Fibroblast of skin of right quadriceps (primary cell): ENCODE measurements around the gene HOXD4.

ENCODE experiments used
- DNase-seq: peaks from one replicate; pipeline ENCODE4 v3.0.0-alpha.2; 2013

Gene HOXD4

GRCh38 chr2:176142281-176142680 lies 9.1 kb upstream of the HOXD4 start:
- DNase-seq = no peak

DNA sequence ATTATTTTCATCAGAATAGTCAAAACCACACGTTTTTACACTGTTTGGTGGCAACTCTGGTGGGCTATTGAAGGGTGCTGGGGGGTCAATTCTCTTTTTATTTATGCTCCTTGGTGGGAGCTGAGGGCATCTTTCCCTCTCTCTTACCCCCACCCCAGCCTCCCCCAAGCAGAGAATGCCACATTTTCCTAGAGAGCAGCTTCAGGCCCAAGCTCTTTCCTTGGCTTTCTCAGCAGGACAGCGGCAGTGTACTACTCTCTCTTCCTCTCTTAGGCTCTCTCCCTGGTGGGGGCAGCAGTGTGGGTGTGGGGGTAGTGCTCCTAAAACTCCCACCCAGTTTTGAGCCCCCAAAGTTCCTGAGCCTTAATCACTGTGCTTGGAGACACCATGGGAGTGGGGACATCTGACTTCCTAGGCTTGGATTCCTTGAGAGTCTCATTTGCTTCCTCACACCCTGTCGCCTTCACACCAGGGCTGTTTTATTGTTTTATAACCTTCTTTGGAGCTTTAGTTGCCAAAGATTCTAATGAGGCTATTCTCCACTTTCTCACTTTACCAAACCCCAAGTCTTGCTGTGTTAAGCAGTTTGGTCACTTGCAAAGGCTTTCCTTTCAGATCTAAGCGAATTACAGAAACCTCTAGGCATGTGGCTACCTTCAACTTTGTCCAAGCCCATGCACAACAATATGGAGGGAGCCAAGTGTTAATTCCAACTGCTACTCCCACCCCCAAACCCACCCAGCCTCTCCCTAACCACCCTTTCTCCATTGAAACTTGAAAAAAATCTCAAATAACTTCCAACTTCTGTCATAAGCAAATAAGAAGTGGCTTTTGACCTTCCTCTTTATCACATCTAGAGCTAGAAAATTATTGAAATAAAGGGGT lies 6.0 kb upstream of the HOXD4 start:
- no peak for DNase-seq

GRCh38 chr2:176146101-176146500 lies 5.2 kb upstream of the HOXD4 start:
- DNase-seq = peak; percentile 38

- DNase-seq = no peak
Measured at GRCh38 chr2:176146645-176147044, 4.7 kb upstream of the HOXD4 start.

DNA sequence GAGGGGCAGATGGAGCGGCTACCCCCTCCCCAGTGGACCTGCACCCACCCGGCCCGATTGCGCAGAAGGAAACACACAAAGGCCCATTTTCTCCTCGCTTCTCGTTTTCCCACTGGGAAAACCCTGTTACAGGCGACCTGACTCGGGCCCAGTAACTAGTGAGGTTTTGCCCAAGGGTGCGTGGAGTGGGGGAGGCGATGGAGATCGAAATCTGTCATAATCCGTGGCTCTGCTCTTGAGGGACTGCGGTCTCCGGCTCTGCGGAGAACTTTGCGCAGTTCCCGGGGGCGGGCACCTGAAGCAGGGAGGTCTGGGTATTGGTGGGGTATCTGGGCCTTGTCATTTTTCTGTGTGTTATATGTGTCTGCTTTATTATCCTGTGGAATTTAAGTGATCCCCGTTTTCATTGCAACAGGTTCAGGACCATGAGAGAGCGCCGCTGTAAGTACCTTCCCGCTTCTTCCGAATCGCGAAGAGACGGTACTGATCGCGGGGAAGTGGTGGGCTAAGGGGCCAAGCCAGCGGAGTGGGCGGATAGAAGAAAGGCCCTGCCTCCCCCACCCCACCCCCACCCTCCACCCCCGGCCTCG lies 4.0 kb upstream of the HOXD4 start:
- no peak for DNase-seq

DNA sequence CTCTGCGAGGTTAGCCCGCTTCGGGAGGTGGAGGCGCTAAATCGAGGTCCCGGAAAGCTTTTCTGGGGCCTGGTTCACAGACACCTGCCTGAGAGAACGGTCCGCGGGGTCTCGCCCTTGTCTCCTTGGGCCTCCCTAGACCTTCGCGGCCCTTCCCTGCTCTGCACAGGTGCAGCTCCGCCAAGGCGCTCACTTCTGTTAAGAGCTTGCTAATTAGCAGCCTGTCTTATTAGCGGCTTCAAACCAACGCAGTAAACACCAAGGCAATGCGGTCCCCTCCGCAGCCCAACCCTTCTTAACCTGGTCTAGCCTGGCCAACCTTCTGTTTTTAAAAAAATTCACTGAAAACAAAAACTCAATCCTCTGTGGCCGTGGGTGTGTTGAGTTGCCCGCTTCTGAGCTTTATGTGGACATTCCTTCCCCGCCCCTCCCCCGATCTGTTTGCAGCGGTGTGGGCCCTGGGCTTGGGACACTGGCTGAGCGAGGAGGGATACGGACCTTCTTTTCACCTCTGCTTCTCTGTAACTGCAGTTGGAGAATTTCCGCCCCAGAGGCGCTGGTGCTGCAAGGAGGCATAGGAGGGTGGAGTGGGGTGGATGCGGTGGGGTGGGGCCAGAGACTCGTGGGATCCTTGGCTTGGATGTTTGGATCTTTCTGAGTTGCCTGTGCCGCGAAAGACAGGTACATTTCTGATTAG lies 3.4 kb upstream of the HOXD4 start:
- DNase-seq = no peak

- DNase-seq = no peak
Measured at GRCh38 chr2:176148751-176149421, 2.5 kb upstream of the HOXD4 start.

DNA sequence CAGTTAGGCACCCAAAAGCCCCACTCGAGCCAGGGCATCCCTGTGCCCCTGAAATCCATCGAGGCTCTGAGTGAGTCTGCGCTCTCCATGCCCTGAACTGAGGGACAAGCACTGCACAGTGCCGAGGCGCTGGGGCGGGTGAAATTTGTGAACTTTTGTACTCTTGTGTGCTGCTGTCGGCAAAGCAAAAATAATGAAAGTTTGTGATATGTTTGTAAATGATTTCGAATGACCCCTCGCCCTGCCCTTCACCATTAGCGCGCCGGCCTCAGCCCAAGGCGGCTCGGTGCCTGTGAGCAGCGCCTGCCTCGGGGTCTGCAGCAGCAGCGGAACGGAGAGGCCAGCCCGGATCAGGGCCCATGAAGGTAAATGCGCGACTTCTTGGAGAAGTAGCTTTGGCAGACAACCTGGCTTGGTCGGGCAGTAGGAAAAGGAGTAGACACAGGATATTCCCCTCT lies 1.8 kb upstream of the HOXD4 start:
- DNase-seq = no peak

DNA sequence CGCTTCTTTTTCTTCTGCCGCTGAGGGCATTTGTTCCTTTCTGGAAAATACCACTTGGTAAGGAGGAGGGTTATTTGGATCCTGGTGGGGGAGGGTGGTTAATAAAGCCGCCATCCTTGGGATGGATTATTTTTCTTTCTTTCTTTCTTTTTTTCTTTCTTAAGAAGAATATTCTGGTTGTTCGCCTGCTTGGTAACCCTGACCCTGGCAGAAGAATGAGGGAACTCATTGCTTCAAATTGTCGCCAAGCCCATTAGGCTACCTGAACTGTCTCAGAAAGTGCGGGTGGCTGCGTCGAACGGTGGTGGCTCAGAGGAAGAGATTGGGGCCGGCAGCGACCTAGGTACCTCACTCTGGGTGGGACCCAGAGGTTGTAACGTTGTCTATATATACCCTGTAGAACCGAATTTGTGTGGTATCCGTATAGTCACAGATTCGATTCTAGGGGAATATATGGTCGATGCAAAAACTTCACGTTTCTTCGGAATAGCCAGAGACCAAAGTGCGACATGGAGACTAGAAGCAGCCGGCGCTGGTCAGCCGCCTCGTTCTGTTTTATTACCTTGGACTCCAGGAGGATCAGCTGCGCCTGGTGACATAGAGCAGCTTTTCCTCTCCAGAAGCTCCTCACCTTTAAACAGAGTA lies 1.3 kb upstream of the HOXD4 start:
- DNase-seq = no peak

GRCh38 chr2:176150584-176151441 lies 537 bp upstream of the HOXD4 start:
- DNase-seq = no peak

GRCh38 chr2:176152350-176153181 lies 1.2 kb downstream of the HOXD4 start:
- DNase-seq = no peak

DNA sequence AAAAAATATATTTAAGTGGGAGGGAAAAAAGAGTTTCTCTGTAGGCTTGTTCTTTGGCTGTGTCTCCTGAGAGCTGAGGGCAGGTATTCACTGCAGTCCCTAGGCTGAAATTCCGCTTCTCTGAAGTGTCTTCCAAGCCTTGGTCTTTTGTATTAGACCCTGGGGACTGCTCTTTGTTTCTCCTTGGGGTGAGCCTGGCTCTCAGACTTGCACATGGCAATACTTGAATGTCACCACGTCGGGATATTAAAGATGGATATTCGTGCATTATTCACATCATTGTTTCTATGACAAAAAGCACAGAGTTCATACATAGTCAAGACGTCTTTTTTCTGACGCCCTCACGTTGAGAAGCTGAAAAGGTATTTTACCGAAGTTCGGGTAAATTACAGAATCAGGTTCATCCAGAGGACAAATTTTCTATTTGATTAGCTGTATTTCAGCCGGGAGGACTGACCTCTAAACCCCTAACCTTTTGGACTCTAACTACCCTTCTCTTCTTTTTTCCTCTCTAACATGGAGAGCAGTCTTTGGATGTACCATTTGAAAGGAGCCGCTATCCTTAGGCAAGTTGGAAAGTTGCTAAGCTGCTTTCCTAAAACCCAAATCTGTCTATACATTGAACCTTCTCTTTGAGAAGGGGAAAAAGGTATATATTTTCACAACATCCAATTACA lies 3.4 kb downstream of the HOXD4 start:
- no peak for DNase-seq

DNA sequence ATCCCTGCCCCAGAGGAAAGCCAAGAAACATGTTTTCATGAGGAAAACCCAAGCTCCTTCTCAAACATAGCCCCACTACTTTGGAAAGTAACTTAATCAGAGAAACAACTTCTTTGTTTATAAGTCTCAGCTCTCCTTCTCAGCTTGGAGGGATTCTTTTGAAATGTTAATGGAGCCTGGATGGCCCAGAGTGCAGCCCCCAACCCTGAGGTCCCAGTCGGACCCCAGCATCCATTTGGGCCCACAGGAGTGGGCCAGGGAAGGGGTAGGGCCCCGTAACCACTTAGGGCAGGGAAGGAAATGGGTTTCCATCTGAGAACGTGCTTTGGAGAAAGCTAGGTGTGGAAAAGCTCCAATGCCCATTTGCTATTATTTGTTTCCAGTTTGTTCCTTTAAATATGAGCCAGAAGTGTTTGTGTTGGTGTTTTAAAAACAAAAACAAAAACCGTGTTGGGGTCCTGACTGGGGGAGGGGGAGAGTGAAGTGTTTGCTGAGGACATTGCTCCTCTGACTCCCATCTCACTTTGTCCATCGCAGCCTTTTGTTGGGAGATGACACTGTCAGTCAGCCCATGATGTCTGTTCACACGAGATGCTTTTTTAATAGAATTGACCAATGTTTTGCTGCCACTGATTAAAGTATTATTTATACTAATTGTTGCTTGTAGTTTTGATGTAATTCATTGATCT lies 4.2 kb downstream of the HOXD4 start:
- no peak for DNase-seq

GRCh38 chr2:176156301-176156806 lies 5.0 kb downstream of the HOXD4 start:
- no peak for DNase-seq

GRCh38 chr2:176156807-176157498 lies 5.6 kb downstream of the HOXD4 start, which contains the start of gene HOXD3:
TSS of gene HOXD3 (plus strand) at chr2:176157307. CDS start at chr2:176169115, 11,808 bp downstream.
- DNase-seq = peak; percentile 51

GRCh38 chr2:176157499-176158185 lies 6.3 kb downstream of the HOXD4 start:
- peak; percentile 50 for DNase-seq

GRCh38 chr2:176158186-176158591 lies 6.8 kb downstream of the HOXD4 start:
- DNase-seq = peak; percentile 58
